Kidney epithelial cell (primary cell): Measurements from ENCODE around the gene CDKAL1. TPM values are rescaled to one million over a fixed set of nuclear protein-coding genes. Genes with fewer than 3 reads are reported as not detected.
A peak's percentile ranks its signal among the peaks of the same experiment; 100 is the strongest.

ENCODE experiments used
- DNase-seq: peaks from one replicate; pipeline ENCODE4 v3.0.0-alpha.2; 2010; ENCODE audit warnings: low read depth
- H3K27me3 ChIP-seq: 2 replicates; pipeline ENCODE4 v1.6.0; 2011; ENCODE audit warnings: low read length; ENCODE audit not compliant: control insufficient read depth, insufficient read depth
- H3K36me3 ChIP-seq: 2 replicates; pipeline ENCODE4 v1.5.1; 2011; ENCODE audit warnings: low read length; ENCODE audit not compliant: control insufficient read depth, insufficient read depth
- H3K4me3 ChIP-seq: 2 replicates; pipeline ENCODE4 v1.5.1; 2011; ENCODE audit warnings: low read depth, mild to moderate bottlenecking, control low read depth, low read length
- total RNA-seq: library from RNA; depleted of rRNA; stranded (reverse); fragments of >200 nt; gene quantifications from 2 replicates; pipeline ENCODE4 v1.2.3, GENCODE V29; 2015
- TF ChIP-seq, protein P1 (sequence below): IDR thresholded peaks from 2 replicates; pipeline ENCODE4 v1.5.1; 2011; ENCODE audit warnings: mild to moderate bottlenecking, moderate library complexity, low read length, control low read depth, inconsistent platforms; ENCODE audit not compliant: insufficient read depth, poor library complexity, severe bottlenecking

The CDKAL1 gene
- total RNA-seq, 1 donor from 2014 or later, result 15.0 TPM

DNA sequence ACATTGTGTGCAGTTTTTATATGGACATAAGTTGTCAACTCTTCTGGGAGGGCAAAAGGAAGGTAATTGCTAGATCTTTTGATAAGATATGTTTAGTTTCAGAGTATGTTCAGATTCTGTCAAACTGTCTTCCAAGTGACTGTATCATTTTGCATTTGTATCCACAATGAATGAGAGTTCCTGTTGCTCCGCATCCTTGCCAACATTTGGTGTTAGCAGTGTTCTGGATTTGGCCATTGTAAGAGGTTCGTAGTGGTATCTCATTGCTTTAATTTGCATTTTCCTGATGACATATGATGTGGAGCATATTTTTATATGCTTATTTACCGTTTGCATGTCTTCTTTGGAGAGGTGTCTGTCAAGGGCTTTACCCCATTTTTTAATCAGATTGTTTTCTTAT is 150.2 kb downstream of the CDKAL1 start:
- TF ChIP-seq, protein P1, sequence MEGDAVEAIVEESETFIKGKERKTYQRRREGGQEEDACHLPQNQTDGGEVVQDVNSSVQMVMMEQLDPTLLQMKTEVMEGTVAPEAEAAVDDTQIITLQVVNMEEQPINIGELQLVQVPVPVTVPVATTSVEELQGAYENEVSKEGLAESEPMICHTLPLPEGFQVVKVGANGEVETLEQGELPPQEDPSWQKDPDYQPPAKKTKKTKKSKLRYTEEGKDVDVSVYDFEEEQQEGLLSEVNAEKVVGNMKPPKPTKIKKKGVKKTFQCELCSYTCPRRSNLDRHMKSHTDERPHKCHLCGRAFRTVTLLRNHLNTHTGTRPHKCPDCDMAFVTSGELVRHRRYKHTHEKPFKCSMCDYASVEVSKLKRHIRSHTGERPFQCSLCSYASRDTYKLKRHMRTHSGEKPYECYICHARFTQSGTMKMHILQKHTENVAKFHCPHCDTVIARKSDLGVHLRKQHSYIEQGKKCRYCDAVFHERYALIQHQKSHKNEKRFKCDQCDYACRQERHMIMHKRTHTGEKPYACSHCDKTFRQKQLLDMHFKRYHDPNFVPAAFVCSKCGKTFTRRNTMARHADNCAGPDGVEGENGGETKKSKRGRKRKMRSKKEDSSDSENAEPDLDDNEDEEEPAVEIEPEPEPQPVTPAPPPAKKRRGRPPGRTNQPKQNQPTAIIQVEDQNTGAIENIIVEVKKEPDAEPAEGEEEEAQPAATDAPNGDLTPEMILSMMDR, result no peak
- DNase-seq, result no peak
- Histone ChIP-seq H3K4me3 (no peak overlapping the region), H3K27me3 (no peaks in the 10 kb centered on the region), H3K36me3 (no peaks in the 10 kb centered on the region)

DNA sequence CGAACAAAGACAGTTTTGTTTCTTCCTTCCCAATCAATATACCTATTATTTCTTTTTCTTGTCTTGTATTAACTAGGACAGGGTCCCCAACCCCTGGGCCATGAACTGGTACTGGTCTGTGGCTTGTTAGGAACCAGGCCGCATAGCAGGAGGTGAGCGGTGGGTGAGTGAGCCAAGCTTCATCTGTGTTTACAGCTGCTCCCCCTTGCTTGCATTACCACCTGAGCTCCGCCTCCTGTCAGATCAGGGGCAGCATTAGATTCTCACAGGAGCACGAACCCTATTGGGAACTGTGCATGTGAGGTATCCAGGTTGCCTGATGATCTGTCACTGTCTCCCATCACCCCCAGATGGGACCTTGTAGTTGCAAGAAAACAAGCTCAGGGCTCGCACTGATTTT is 151.9 kb downstream of the CDKAL1 start:
- TF ChIP-seq, protein P1, result no peak
- Histone ChIP-seq H3K4me3 (no peak overlapping the region), H3K36me3 (no peaks in the 10 kb centered on the region), H3K27me3 (no peaks in the 10 kb centered on the region)
- DNase-seq, result no peak

DNA sequence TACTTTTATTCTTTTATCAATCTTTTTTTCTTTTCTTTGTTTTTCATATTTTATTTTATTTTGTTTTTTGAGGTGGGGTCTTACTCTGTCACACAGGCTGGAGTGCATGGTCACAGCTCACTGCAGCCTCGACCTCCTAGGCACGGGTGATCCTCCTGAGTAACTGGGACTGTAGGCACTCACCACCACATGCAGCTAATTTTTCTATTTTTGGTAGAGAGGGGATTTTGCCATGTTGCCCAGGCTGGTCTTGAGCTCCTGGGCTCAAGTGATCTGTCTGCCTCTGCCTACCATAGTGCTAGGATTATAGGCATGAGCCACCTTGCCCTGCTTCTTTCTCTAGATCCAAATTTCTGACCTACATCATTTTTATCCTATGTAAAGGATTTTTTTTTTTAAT is 153.2 kb downstream of the CDKAL1 start:
- no peak for DNase-seq
- TF ChIP-seq, protein P1, result no peak
- H3K4me3 ChIP-seq, result no peak overlapping the region
- no peaks in the 10 kb centered on the region for H3K36me3 ChIP-seq
- H3K27me3 ChIP-seq, result no peaks in the 10 kb centered on the region

DNA sequence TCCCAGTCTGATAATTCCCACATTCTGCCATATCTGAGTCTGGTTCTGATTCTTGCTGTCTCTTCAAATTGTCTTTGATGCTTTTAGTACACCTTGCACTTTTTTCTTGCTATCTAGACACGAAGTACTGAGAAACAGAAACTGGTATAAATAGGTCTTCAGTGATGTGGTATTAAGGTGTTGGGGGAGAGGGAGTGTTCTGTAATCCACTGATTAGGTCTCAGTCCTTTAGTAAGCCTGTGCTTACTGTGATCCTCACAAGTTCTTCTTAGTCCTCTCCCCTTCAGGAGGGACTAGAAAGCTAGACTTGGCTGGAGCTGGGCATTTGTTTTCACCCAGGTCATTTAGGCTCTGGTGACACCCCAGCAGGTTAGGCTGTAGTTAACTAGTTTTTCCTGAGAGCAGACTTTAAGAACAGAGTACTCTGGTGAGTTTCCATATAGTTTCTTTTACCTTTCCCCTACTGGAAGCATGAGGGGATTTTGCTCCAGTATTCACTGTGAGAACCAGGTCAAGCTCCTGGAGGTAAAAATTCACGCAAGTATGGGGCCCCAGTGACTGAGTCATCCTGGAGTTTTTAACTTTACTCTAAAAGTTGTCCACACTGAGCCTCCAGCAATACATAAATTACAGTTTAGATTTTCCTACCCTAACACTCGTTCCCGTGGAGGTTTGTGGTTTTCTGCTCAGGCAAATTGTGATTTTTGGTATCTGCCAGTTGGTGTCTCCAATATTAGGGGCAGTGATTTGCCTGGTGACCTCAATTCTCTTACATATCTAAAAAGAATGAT is 154.6 kb downstream of the CDKAL1 start:
- no peaks in the 10 kb centered on the region for H3K27me3 ChIP-seq
- no peak overlapping the region for H3K4me3 ChIP-seq
- TF ChIP-seq, protein P1, result no peak
- DNase-seq, result peak; percentile 14
- no peaks in the 10 kb centered on the region for H3K36me3 ChIP-seq

DNA sequence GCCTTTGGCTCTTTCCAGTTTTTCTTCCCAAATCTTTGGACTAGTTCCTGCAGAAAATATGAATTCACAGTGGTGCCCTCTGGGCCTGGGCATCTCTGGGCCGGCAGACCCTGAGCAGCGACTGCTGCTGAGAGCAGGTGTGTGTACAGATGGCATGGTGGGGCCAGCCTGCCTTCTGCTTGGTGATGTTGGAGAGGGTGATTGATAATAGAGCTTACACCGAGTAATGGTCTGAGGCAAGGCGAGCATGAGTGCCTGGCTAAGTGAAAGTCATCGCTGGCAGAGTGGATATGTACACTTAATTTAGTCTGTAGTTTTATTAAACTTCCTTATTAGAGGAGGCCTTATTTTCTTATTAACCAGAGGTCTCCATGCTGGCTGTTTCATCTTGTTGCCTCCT is 156.9 kb downstream of the CDKAL1 start:
- no peaks in the 10 kb centered on the region for H3K27me3 ChIP-seq
- H3K4me3 ChIP-seq, result no peak overlapping the region
- H3K36me3 ChIP-seq, result no peaks in the 10 kb centered on the region
- TF ChIP-seq, protein P1, result no peak
- no peak for DNase-seq

DNA sequence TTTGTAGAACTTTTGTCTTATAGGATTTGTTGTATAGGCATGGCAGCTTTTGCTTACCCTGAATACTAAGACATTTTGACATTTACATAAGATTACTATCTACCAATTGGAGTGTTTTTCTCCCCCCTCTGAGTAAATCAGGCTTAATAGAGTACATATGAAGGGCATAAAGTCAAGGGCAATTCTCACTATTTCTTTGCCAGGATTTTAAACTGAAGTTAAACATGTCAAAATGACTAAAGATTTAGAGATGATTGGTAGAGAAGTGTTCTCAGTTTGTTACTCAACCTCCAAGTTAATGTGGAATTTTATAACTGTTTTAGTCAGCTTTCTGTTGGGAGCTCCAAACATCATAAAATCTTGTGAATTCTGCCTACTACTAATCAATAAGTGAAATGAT is 157.8 kb downstream of the CDKAL1 start:
- Histone ChIP-seq H3K27me3 (no peaks in the 10 kb centered on the region), H3K36me3 (no peaks in the 10 kb centered on the region), H3K4me3 (no peak overlapping the region)
- DNase-seq, result no peak
- TF ChIP-seq, protein P1, result no peak
